Lung (tissue), 12 donors: ENCODE measurements around the gene UBE2A. TPM values are rescaled to one million over a fixed set of nuclear protein-coding genes. Genes with fewer than 3 reads are reported as not detected.

Experiments
- ATAC-seq: fragments of 200-7000 bp; cut with Tn5 transposase; one replicate; pipeline ENCODE4 v1.9.1; 2020; ENCODE audit warnings: moderate number of reproducible peaks; ENCODE audit not compliant: insufficient read depth, low FRiP score
- DNase-seq, 3 donors: peaks; one replicate each; pipeline ENCODE4 v3.0.0-alpha.2; 2013 to 2017
- H3K27ac ChIP-seq, 2 donors: one replicate each; pipeline ENCODE4 v1.5.1; 2013; ENCODE audit warnings: mild to moderate bottlenecking in 2 of 2, moderate library complexity in 2 of 2, control low read depth in 1 of 2, inconsistent platforms in 1 of 2, low read depth in 1 of 2, low read length in 1 of 2
- H3K27me3 ChIP-seq, 3 donors: one replicate each; pipeline ENCODE4 v1.5.1; 2013; ENCODE audit warnings: low read length in 2 of 3; ENCODE audit not compliant: control insufficient read depth in 3 of 3, insufficient read depth in 3 of 3
- H3K36me3 ChIP-seq, 4 donors: one replicate each; pipeline ENCODE4 v1.5.1; 2013; ENCODE audit warnings: low read length in 4 of 4, mild to moderate bottlenecking in 1 of 4, moderate library complexity in 1 of 4; ENCODE audit not compliant: control insufficient read depth in 4 of 4, insufficient read depth in 4 of 4
- H3K4me1 ChIP-seq, 5 donors: one replicate each; pipeline ENCODE4 v1.5.1; 2013; ENCODE audit warnings: low read length in 5 of 5, mild to moderate bottlenecking in 2 of 5, moderate library complexity in 1 of 5; ENCODE audit not compliant: control insufficient read depth in 5 of 5, insufficient read depth in 5 of 5
- H3K4me3 ChIP-seq: one replicate; pipeline ENCODE4 v1.5.1; 2013; ENCODE audit warnings: mild to moderate bottlenecking, control low read depth, moderate library complexity
- H3K9ac ChIP-seq, 2 donors: one replicate each; pipeline ENCODE4 v1.5.1; 2013; ENCODE audit warnings: low read length in 2 of 2, control low read depth in 1 of 2; ENCODE audit not compliant: insufficient read depth in 1 of 2
- H3K9me3 ChIP-seq, 4 donors: one replicate each; pipeline ENCODE4 v1.5.1; 2013; ENCODE audit warnings: low read length in 3 of 4, mild to moderate bottlenecking in 1 of 4, moderate library complexity in 1 of 4; ENCODE audit not compliant: control insufficient read depth in 4 of 4, insufficient read depth in 3 of 4
- CTCF ChIP-seq: IDR thresholded peaks from 2 replicates; pipeline ENCODE4 v1.5.1; 2012; ENCODE audit warnings: mild to moderate bottlenecking; ENCODE audit errors: control extremely low read depth, extremely low read depth
- WGBS, 2 donors: extraction: QIAGEN DNeasy Blood & Tissue Kit; methylation state at CpG; one replicate each; pipeline ENCODE4 v1.1.7; 2013; 5-methylcytosine and 5-hydroxymethylcytosine counted together
- polyA plus RNA-seq, 2 donors: library from polyadenylated mRNA; stranded (reverse); fragments of 200-250 nt; gene quantifications; one replicate each; pipeline ENCODE4 v1.2.1, GENCODE V29; 2013
- total RNA-seq, 2 donors: library from RNA; depleted of rRNA in 1 of 2; stranded (reverse); fragments of >200 nt in 1 of 2; gene quantifications; one replicate each; pipeline ENCODE4 v1.2.1, GENCODE V29; 2014 to 2021
- donor health status: control.
- donor health status: control.
- donor health status: Bipolar disorder and iron deficiency.
- donor health status: healthy.
- donor health status: DM: yes; HTN: yes; CAD: no.

Gene UBE2A
- total and polyA plus RNA-seq, 4 donors, result 44.9 to 50.4 (median 47.8) TPM

- H3K4me3 ChIP-seq, result no peak overlapping the region
- peaks cover 0 to 2% (median 0%) of the 10 kb centered on the region in 4 donors for H3K9me3 ChIP-seq
- H3K36me3 ChIP-seq, result peaks cover 0 to 5% (median 2%) of the 10 kb centered on the region in 4 donors
- no peak for DNase-seq
- H3K27me3 ChIP-seq, result no peaks in the 10 kb centered on the region
- TF ChIP-seq CTCF, result no peak
- H3K27ac ChIP-seq, result no peak overlapping the region
- no peak overlapping the region for H3K9ac ChIP-seq
- WGBS, 2 donors, result 96% methylated on average over 5 of the region's 5 CpGs
- H3K4me1 ChIP-seq, result no peaks in the 10 kb centered on the region
- ATAC-seq, result no peak
Measured at GRCh38 chrX:119589810-119590209, 15.4 kb downstream of the UBE2A start.

- no peak for DNase-seq
- no peak for ATAC-seq
- peaks cover 0 to 2% (median 0%) of the 10 kb centered on the region in 4 donors for H3K36me3 ChIP-seq
- no peak overlapping the region for H3K9ac ChIP-seq
- no peaks in the 10 kb centered on the region for H3K9me3 ChIP-seq
- no peak overlapping the region for H3K4me3 ChIP-seq
- H3K27ac ChIP-seq, result no peak overlapping the region
- H3K27me3 ChIP-seq, result no peaks in the 10 kb centered on the region
- H3K4me1 ChIP-seq, result peaks cover 0 to 3% (median 0%) of the 10 kb centered on the region in 5 donors
- TF ChIP-seq CTCF, result no peak
- 80 to 88% methylated on average over 9 of the region's 9 CpGs for WGBS, 2 donors
Measured at GRCh38 chrX:119602701-119603255, 28.4 kb downstream of the UBE2A start.

- ATAC-seq, result no peak
- H3K27ac ChIP-seq, result peak overlapping the region in 1 of 2 donors; percentile 6
- H3K4me3 ChIP-seq, result peak overlapping the region; percentile 69
- H3K9ac ChIP-seq, result peak overlapping the region in 1 of 2 donors; percentile 76
- no peak for TF ChIP-seq CTCF
- no peaks in the 10 kb centered on the region for H3K9me3 ChIP-seq
- peaks cover 0 to 2% (median 0%) of the 10 kb centered on the region in 4 donors for H3K36me3 ChIP-seq
- DNase-seq, result peak in 1 of 3 donors; percentile 26
- H3K27me3 ChIP-seq, result no peaks in the 10 kb centered on the region
- WGBS, 2 donors, result 22 to 33% methylated on average over 9 to 17 of the region's 17 CpGs
- H3K4me1 ChIP-seq, result peaks cover 0 to 3% (median 0%) of the 10 kb centered on the region in 5 donors
Measured at GRCh38 chrX:119604766-119605463, 30.6 kb downstream of the UBE2A start.
